GM19043 (cell line): ENCODE data around the gene VAV3.

Experiments used
- ATAC-seq: cut with Tn5 transposase; IDR thresholded peaks from one replicate; pipeline ENCODE4 v1.9.1; 2021; ENCODE audit warnings: low read depth; ENCODE audit not compliant: unreplicated experiment

VAV3 gene

DNA sequence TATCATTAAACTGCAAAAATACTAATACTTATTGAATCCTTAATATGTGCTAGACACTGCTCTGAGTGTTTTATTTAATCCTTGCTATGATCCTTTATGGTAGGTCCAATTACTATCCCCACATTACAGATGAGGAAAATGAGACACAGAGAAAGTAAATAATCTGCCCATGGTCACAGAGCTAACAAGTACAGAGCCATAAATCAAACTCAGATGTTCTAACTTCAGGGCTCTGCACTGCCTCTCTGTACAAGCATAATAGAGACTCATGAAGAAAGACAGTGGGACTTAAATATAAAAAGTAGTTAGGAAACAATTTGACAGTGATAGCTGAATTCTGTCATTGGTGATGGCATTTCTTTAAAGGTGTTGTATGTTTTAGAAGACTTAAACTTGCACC is 346.4 kb downstream of the VAV3 start:
- no peak for ATAC-seq

DNA sequence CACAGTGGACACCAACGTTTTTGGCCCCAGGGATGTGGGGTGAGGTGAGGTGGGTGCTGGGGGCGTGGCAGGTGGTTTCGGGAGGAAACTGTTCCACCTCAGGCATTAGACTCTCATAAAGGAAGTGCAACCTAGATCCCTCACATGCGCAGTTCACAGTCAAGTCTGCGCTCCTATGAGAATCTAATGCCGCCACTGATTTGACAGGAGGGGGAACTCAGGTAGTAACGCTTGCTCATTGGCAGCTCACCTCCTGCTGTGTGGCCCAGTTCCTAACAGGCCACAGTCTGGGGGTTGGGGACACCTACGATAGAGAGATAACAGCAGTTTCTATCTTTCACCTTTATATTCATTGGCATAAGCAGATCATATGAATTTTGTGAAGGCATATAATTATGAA is 347.1 kb downstream of the VAV3 start:
- no peak for ATAC-seq

DNA sequence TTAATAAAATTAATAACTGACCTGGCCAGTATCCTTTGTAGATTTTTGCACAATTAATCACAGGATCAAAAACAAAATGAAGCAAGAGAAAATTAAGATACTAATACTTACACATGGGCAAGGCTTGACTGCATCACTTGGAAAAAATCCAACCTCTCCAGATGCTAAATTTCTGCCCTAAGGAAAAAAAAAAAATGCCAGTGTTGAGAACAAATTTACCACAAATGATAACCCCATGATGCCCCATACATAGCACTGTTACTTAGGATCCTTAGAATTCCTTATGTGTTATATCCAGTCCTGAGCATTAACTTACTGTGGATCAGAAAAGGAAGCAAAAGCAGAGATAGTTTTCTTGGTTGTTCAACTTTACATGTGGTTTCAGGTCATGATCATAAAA is 347.5 kb downstream of the VAV3 start:
- no peak for ATAC-seq

DNA sequence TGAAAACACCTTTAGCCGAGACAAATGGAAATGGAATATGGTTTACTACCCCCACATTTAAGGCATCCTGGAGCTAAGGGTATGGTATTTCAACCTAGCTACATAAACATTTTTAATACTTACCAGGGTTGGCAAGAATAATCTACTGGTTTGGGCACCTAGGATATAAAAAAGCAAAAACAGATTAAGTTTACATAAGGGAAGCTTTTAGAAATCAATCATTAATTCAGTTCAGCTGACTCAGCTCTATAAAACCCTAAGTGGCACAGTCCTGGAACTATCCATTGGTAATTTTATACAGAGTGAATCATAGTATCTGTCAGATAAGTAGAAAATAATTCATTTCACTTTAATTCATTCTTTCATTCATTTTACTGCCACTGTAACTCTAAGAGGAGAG is 355.2 kb downstream of the VAV3 start:
- no peak for ATAC-seq

DNA sequence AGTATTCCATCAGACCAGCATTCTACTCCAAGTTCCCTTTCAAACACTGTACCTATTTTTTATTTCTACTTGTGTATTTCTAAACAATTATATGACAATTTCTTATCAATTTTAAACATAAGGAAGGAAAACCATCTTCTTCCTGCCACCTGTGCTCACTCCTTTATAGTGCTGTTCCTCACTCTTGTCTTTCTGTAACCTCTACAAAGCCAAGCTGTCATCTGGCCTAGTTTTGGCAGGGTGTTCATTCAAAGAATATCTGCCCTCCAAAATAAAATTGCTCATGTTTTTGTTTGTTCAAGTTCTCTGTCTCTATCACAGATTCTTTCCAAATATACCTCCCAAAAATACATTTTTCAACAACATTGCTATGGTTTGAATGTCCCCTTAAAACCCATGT is 360.2 kb downstream of the VAV3 start:
- no peak for ATAC-seq

DNA sequence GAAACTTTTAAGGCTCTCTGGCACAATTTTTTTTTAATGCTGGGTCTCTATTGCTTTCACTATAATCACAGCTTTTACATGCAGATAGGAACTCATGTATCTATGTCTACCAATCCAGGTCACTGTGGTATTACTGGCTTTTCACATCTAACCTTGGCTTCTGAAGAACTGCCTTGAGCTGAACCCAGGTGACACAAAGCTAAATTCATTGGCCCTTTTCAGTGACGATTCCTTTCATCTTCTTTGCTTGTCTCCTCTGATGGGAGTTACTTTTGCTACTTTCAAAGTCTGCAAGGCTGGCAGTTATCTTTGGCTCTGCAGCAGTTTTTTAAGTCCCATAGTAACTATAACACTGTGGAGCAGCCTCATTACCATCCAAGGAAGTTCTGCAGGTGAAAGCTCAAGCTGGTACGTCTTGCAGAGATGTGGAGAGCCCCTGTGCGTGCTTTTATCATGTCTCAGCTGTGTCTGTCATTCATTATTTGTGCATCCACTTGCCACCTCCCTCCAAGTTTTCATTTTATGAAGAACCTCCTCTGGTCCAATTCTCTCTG is 364.3 kb downstream of the VAV3 start:
- no peak for ATAC-seq

DNA sequence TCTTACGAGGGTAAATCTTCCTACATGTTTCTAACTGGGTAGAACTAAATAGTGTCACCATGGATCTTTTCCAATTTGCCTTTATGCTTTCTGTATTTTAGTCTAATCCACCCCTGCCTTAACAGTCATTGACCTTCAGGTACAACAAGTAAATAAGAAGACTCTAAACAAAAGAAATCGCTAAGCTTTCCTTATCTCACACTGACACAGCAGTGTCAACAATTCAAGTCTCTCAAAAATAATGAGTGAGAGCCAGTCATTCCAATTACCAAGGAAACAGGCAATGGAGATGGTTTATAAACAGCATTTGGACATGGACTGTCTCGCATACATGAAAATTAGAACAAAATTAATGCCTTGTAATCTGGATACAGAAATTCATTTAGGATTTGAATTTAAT is 365.8 kb downstream of the VAV3 start:
- no peak for ATAC-seq

DNA sequence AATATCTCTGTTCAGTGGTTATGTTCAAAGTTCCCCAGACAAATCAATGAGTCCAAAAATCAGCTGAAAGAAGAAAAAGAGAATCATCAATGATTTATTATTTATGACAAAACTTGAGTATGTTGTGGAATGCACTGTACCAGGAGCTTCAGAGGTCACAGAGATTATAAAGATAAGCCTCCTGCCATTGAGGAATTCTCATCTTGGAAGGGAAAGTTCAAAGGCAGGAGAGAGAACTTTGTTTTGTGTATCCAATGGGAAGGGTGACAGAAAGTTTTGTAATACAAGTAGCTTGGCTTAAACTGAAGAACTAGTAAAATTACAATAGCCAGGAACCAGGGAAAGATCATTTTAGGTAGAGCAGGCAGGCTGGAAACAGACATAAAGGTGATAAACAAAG is 367.7 kb downstream of the VAV3 start:
- ATAC-seq: no peak

DNA sequence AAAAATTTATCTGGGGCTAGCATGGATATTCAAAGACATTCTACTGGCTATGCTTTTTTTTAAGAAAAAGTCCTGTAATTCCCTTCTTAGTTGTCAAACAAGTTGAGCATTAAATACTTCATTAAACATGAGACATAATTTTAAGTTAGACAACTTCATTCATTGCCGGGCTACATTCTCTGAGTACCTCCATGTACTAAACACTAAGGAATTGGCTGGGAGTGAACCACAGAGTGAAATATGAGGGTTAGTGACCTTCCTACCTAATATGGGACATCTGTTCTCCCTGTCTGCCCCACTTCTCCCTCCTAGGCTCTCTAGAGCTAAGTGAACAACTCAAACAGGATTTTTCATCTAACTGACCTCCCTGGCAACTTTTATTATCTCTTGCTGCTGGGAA is 370.4 kb downstream of the VAV3 start:
- ATAC-seq: no peak

DNA sequence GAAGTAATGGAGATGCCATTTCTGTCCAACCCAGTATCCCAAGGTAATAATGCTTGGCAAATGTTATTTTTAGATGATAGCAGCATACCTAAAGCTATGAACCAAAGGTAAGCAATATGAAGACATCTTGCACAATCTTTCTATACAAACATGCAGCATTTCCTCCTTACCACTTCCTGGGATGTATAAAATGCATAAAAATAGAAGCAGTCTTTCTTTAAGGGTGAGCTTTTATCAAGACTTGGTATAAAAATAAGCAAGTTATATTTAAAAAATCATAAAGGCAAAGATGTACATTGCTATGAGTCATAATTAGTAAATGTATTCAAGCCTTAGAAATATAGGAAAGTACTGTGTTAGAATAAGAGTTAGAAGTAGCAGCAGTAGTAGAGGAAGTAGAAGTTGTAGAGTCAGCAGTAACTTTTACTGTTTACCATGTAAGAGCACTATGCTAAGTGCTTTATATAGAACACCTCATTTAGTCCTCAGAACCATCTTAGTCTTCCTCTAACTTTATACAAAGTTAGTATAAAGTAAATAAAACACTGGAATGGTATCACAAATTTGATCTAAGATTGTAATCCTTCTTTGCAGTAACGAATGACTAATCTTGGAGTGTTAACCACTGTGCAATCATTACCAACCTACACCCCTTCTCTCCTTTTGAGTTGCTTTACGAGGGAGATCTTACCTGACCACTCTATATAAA is 371.3 kb downstream of the VAV3 start:
- no peak for ATAC-seq

DNA sequence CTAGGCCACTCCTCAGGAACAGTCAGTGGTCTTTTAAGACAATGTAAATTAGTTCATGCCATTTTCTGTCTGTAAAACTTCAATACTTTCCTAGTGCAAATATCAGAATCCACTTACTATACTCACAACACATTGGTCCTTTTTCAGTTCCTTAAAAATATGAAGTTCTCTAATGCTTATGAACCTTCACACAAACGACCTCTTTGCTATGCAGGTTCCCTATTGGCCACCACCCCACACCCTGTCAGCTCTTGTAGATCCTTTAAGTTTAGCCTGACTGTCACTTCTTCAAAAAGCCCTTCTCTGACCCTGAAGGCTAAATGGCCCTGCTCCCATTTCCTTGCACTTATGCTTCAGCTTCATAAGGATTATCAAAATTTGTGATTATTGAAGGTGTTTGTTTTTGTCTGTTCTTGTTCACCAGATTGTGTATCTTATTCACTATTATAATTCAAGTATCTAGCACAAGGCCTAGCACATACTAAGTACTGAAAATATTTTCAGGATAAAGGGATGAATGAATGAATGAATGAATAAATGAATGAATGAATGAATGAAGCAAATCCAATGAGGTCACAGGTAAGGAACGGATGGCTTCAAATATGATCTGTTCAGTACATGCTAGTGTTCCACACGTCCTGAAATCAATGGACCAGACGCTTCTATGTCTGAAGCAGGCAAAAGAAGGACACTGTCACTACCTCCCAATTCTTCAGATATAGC is 373.9 kb downstream of the VAV3 start:
- no peak for ATAC-seq

DNA sequence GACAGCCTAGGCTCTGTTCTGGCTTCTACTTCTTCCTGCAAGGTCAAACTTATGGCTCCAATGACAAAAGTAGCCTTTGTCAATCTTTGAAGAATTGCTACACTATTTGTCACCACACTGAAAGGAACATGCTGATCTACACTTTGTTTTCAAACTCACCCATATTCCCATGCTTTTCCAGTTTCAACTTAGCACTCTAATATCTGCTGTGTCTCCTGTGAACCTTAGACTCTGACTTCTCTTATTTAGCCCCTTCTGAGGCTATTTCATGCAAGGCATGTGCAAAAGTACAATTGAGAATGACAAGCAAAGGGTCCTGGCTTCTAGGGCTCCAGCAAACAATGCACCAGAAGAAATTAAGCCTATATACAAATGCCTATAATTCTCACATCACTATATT is 374.9 kb downstream of the VAV3 start:
- ATAC-seq: no peak

DNA sequence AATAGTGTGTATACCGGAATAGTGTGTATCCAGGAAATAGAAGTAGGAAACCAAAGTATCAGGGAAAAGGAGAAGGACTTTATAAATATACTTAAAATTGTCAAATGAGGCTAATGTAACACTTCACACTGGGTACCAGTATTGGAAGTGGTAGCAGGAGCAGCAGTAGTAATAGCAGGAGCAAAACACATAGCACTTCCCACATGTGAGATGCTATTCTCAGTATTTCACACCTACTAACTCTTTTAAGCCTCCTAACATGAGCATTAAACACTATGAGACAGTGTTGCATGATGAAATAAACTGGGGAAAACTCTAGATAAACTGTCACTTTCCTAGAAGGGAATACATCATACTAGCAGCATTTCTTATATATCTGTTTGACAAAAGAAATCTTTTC is 376.7 kb downstream of the VAV3 start:
- ATAC-seq: no peak

DNA sequence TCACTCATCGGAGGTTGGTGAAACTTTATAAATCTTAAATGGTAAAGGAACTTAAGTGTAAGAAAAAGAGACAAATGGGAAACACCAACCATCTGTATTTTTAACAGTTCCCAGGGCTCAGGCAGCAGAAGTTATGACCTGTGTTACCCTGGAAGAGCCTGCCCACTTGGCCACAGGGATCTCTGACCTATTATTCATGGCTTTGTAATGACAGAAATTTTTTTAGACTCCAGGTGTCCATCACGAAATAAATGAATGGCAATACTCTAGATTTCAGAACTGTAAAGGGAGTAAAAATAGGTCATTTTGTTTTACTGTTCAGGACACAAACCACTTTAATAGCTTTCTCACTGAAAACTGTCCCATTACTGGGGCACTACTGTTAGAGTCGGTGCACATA is 389.8 kb downstream of the VAV3 start:
- no peak for ATAC-seq

DNA sequence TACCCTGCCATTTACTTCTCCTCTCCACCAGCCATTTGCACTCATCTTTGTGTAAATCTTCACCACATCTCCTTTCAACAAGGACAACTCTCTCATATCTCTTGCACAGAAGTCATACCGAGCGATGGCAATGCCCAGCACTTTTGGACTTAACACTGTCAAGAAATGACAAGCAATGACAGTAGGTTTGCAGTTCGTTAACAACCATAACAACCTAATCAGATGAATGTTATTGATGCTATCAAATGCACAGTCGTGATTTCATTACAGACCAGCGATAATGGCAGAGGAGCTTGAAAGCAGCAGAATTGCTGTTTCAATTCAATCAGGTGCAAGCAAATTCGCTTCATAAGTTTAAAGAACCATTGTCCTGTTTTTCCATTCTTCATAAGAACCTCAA is 390.9 kb downstream of the VAV3 start:
- ATAC-seq: no peak

DNA sequence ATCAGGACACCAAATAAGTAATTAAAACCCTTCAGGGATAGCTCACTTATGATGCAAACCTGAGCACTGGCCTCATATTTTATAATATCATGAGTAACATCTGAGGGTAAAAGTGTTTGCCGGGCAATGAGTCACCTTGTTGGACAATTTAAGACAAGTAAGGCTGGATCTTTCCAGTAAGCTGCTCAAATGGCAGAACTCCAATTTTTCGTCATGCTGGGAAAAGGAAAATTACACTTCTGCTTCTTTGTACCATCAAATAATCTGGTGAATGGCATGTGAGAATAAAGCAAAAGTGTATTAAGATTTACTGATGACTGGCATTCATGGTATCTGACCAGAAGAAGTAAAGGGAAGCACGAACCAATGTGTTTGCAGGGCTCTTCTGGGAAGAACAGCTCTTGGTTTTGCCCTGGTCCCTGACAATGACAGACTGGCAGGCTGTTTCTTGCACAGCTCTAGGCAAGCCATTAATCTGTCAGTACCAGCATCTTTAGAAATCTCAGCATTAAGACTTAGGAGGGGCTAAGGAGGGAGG is 392.2 kb downstream of the VAV3 start:
- no peak for ATAC-seq

DNA sequence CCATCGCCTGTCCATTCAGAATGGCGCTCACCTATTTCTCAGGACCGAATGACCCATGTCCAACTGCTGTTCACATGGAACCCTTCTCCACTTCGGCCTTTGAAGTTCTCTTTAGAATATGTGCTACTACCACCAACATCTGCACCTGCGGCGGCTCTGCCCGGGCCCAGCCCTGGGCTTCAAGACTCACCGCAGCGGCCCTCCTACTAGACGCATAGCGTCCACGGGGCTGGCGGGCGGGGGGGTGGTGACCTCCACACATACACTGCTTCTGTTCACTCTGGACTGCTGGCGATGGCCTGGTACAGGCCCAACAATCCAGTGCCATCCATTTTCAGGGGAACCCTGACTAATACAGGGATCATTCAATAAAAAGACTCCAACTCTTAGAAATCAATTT is 394.2 kb downstream of the VAV3 start:
- ATAC-seq: no peak

DNA sequence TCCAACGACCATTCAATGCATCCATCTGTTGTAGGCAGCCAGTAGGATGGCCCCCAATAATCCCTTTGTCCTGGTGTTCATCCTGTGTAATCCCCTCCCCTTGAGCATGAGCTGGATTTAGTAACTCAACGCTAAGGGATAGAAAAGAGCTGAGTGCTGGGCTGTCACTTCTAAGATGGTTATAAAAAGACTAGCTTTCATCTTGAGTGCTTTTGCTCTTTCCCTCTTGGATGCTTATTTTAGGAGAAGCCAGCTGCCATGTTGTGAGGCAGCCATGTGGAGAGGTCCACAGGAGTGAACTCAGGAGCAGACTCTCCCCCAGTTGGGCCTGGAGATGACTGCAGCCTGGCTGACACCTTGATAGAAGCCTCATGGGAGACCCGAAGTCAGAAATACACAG is 401.5 kb downstream of the VAV3 start:
- no peak for ATAC-seq

DNA sequence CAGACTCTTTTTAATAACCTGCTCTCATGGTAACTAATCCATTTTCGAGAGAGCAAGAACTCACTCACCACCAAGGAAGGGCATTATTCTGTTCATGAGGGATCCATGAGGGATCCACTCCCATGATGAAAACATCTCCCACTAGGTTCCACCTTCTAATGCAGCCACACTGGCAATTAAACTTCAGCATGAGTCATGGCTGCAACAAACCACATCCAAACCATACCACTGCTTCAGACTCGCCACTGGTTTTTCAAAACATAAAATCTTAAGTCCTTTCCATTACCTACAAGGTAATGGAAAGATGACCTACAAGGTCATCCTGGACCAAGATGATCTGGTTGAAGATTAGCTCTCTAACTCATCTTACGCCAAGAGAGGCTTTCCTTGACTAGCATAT is 405.1 kb downstream of the VAV3 start:
- ATAC-seq: no peak

DNA sequence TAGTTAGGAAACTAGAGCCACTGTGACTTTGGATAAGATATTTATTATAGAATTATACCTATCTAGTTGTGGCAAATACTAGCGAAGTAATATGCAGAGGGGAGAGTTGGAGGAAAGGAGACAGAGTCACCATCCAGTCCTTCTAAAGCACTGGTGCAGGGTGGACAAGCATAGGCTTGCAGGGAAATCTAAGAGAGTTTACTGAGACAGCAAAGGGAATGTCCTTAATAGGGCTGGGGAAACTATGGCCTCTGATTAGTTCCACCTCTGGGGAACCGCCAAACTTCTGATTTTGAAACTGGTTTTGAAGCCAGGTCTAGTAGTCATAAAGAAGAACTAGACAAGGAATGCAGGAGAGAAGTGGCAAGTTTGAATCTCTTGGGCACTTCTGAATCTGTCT is 407.9 kb downstream of the VAV3 start:
- ATAC-seq: no peak

DNA sequence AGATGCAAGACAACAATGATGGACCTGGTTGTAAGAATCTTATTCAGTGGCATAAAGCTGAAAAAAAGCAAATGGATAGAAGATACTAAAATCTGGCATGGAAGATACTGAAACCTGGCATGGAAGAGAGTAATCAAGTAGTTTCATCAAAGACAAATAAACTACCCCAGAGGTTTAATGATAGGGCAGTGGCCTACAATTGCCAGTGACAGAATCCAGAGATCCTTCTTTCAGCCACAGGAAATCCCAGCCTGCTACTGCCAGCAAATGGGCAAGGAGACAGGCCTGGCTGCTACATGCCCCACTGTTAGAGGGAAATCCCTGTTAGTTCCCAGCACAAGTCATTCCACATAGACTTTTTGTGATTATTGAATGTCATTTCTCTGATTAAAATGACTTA is 409.4 kb downstream of the VAV3 start:
- no peak for ATAC-seq

DNA sequence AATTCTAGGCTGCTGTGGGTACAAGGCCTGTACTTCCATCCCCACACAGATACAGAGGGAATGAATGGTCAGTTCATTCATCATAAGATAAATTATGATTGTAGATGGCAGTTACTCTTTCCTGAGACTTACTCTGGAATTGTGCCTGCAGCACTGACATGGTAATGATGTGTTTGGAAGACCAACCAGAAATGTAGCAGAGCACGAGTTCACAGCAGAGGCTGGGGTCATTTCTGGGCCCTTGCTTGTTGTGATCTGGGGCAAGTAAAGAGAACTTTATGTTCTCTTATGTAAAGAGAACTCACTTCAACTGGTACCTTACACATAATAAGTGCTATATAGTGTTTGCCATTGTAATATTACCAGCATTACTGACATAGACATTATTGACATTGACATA is 412.2 kb downstream of the VAV3 start:
- no peak for ATAC-seq
